Esophagus muscularis mucosa (tissue), 4 donors: Measurements from ENCODE around the gene SEC16A.

Experiments
- CTCF ChIP-seq, 3 experiments: fragments of 200-600 bp in 2 of 3; fragments of 450-650 bp in 1 of 3; sonication (generic) in 2 of 3; IDR thresholded peaks; one replicate each; pipeline ENCODE4 v1.5.1; 2017 to 2019; ENCODE audit warnings: antibody characterized with exemption in 3 of 3, mild to moderate bottlenecking in 2 of 3, moderate library complexity in 1 of 3
- EP300 ChIP-seq: sonication (generic); formaldehyde crosslinking; IDR thresholded peaks from one replicate; pipeline ENCODE4 v1.6.1; 2017; ENCODE audit warnings: antibody characterized with exemption
- POLR2A ChIP-seq: fragments of 450-650 bp; IDR thresholded peaks from one replicate; pipeline ENCODE4 v1.6.1; 2017; ENCODE audit warnings: antibody characterized with exemption, moderate library complexity, mild to moderate bottlenecking, low read depth
- POLR2AphosphoS5 ChIP-seq, 2 donors: sonication (generic); formaldehyde crosslinking; IDR thresholded peaks; one replicate each; pipeline ENCODE4 v1.6.1; 2017; ENCODE audit warnings: antibody characterized with exemption in 2 of 2

GRCh38 chr9:136519263-136520052 lies 36.6 kb upstream of the SEC16A start:
- no peak for TF ChIP-seq CTCF (IDR thresholded peaks at IDR 0.05)
- TF ChIP-seq POLR2AphosphoS5 (IDR thresholded peaks at IDR 0.05) = no peak
- TF ChIP-seq POLR2A = no peak
- TF ChIP-seq EP300 = no peak
